HG02759 (cell line): ENCODE results near the gene OR4A47.
"Not testable (repeated sequence)": the region's sequence is repeated elsewhere in the genome, so short reads cannot be mapped to it uniquely, and the experiment has no call there.

Source experiments
- ATAC-seq: cut with Tn5 transposase; IDR thresholded peaks from one replicate; pipeline ENCODE4 v1.9.1; 2021; ENCODE audit warnings: mild to moderate bottlenecking, moderate library complexity; ENCODE audit not compliant: unreplicated experiment

Gene OR4A47

GRCh38 chr11:48488493-48488892, at the start of gene OR4A47:
OR4A47 (plus strand) TSS chr11:48488793; CDS start chr11:48488793, 0 bp downstream.
- not testable (repeated sequence) for ATAC-seq

GRCh38 chr11:48455909-48456308, 32.7 kb upstream of the OR4A47 start:
- not testable (repeated sequence) for ATAC-seq

GRCh38 chr11:48473966-48474365, 14.6 kb upstream of the OR4A47 start:
- not testable (repeated sequence) for ATAC-seq

GRCh38 chr11:48474703-48475102, 13.9 kb upstream of the OR4A47 start:
- not testable (repeated sequence) for ATAC-seq

GRCh38 chr11:48506169-48506568, 17.6 kb downstream of the OR4A47 start:
- not testable (repeated sequence) for ATAC-seq

- ATAC-seq: no peak
These were observed 50.4 kb downstream of the OR4A47 start for GRCh38 chr11:48538991-48539390.
